Fibroblast of lung (primary cell): Measurements from ENCODE around the gene LOXL4. TPM values are rescaled to one million over a fixed set of nuclear protein-coding genes. Genes with fewer than 3 reads are reported as not detected.
A peak's percentile ranks its signal among the peaks of the same experiment; 100 is the strongest.

Experiments used
- DNase-seq, 2 donors: peaks; one replicate each; pipeline versions ENCODE4 v3.0.0 to v3.0.0-alpha.2; 2010; ENCODE audit warnings: low read depth in 2 of 2
- H2AFZ ChIP-seq: 2 replicates; pipeline ENCODE4 v1.5.1; 2012; ENCODE audit warnings: low read length, control low read depth, inconsistent platforms
- H3K27ac ChIP-seq: 2 replicates; pipeline ENCODE4 v1.5.1; 2011; ENCODE audit warnings: low read length, control low read depth; ENCODE audit not compliant: insufficient read depth
- H3K27me3 ChIP-seq: 2 replicates; pipeline ENCODE4 v1.5.1; 2011; ENCODE audit warnings: mild to moderate bottlenecking, low read length; ENCODE audit not compliant: control insufficient read depth, insufficient read depth
- H3K36me3 ChIP-seq: 2 replicates; pipeline ENCODE4 v1.5.1; 2011; ENCODE audit warnings: low read length; ENCODE audit not compliant: control insufficient read depth, insufficient read depth
- H3K4me1 ChIP-seq: 2 replicates; pipeline ENCODE4 v1.5.1; 2011; ENCODE audit warnings: low read length; ENCODE audit not compliant: control insufficient read depth, insufficient read depth; ENCODE audit errors: extremely low read depth
- H3K4me2 ChIP-seq: 2 replicates; pipeline ENCODE4 v1.5.1; 2011; ENCODE audit warnings: low read length, control low read depth; ENCODE audit not compliant: insufficient read depth; ENCODE audit errors: extremely low read depth
- H3K4me3 ChIP-seq, 4 experiments: fragments of 200-600 bp in 1 of 4; sonication (generic) in 1 of 4; replicated peaks in 1 of 4; 2 replicates each; pipeline ENCODE4 v1.5.1; 2011 to 2016; ENCODE audit warnings: low read length in 4 of 4, low read depth in 3 of 4, mild to moderate bottlenecking in 3 of 4, control low read depth in 2 of 4, inconsistent platforms in 1 of 4, mixed read lengths in 1 of 4; ENCODE audit not compliant: insufficient read depth in 1 of 4; ENCODE audit errors: control extremely low read depth in 1 of 4
- H3K79me2 ChIP-seq: 2 replicates; pipeline ENCODE4 v1.5.1; 2012; ENCODE audit warnings: mild to moderate bottlenecking, low read length, inconsistent platforms; ENCODE audit not compliant: control insufficient read depth, insufficient read depth
- H3K9ac ChIP-seq: 2 replicates; pipeline ENCODE4 v1.5.1; 2011; ENCODE audit warnings: mild to moderate bottlenecking, low read length, control low read depth; ENCODE audit not compliant: insufficient read depth
- H3K9me3 ChIP-seq: 2 replicates; pipeline ENCODE4 v1.5.1; 2012; ENCODE audit warnings: low read depth, low read length; ENCODE audit not compliant: control insufficient read depth, insufficient read depth
- H4K20me1 ChIP-seq: 2 replicates; pipeline ENCODE4 v1.5.1; 2011; ENCODE audit warnings: low read length; ENCODE audit not compliant: control insufficient read depth, insufficient read depth; ENCODE audit errors: extremely low read depth
- EZH2 ChIP-seq: IDR thresholded peaks from 2 replicates; pipeline ENCODE4 v1.5.1; 2012; ENCODE audit warnings: low read length, control low read depth, mild to moderate bottlenecking; ENCODE audit errors: missing control alignments
- polyA plus RNA-seq, 2 donors: library from polyadenylated mRNA; depleted of rRNA in 1 of 2; stranded (reverse) in 1 of 2; unstranded in 1 of 2; fragments of >200 nt; gene quantifications; 2 replicates each; pipeline ENCODE4 v1.2.1, GENCODE V29; 2011 to 2012; ENCODE audit warnings: missing spikeins in 1 of 2
- total RNA-seq: library from RNA; depleted of rRNA; stranded (reverse); fragments of >200 nt; gene quantifications from 2 replicates; pipeline ENCODE4 v1.2.1, GENCODE V29; 2014
- TF ChIP-seq, protein P1 (sequence below), 2 donors: IDR thresholded peaks in 1 of 2; conservative IDR thresholded peaks in 1 of 2; 1 replicate in 1 of 2; 2 replicates in 1 of 2; pipeline ENCODE4 v1.5.1; 2011 to 2012; ENCODE audit warnings: low read length in 2 of 2, control low read depth in 1 of 2, inconsistent platforms in 1 of 2, low read depth in 1 of 2, mild to moderate bottlenecking in 1 of 2

LOXL4 gene
- total and polyA plus RNA-seq, 2 donors (not counting 1 experiment from before 2014, with no cell fraction given): 73.0 to 75.1 TPM

DNA sequence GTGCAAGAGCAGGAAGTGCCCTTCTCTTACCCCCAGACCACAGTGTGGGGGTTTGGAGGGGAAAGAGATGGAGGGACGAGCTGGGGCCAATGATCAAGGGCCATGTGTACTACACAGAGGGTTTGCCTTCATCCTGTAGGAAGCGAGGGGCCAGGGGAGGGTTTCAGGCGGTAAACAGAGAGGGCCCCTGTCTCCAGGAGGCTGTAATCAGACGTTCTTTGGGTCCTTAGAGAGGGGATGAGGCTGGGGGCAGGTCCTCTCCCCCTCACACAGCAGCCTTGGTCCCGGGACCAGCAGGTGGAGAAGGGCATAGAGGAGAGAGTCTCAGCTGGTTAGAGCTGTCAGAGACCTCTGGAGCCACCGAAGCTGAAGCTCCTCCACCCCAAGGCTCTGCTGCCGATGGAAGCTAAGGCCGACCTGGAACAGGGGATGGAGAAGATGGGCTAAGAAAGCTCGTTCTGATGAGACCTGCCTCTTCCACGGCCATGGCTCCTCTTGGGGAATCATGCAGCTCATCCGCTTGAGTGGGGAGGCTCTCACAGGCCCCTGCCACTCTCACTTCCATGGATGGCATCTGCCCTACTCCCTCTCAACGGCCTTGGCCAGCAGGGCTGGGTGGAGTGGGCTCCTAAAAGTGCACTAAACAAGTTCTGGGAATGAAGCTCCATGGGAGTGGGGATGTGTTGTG lies 3.5 kb downstream of the LOXL4 start:
- Histone ChIP-seq H3K9me3 (no peaks in the 10 kb centered on the region), H3K27me3 (no peaks in the 10 kb centered on the region), H4K20me1 (no peaks in the 10 kb centered on the region), H3K4me1 (peaks cover 17% of the 10 kb centered on the region), H3K4me2 (no peak overlapping the region), H3K79me2 (no peaks in the 10 kb centered on the region), H2AFZ (no peak overlapping the region), H3K27ac (no peak overlapping the region), H3K4me3 (no peak overlapping the region), H3K36me3 (peaks cover 6% of the 10 kb centered on the region), H3K9ac (no peak overlapping the region)
- TF ChIP-seq, protein P1, sequence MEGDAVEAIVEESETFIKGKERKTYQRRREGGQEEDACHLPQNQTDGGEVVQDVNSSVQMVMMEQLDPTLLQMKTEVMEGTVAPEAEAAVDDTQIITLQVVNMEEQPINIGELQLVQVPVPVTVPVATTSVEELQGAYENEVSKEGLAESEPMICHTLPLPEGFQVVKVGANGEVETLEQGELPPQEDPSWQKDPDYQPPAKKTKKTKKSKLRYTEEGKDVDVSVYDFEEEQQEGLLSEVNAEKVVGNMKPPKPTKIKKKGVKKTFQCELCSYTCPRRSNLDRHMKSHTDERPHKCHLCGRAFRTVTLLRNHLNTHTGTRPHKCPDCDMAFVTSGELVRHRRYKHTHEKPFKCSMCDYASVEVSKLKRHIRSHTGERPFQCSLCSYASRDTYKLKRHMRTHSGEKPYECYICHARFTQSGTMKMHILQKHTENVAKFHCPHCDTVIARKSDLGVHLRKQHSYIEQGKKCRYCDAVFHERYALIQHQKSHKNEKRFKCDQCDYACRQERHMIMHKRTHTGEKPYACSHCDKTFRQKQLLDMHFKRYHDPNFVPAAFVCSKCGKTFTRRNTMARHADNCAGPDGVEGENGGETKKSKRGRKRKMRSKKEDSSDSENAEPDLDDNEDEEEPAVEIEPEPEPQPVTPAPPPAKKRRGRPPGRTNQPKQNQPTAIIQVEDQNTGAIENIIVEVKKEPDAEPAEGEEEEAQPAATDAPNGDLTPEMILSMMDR (conservative IDR thresholded peaks at IDR 0.05 in 1 of 2, IDR thresholded peaks at IDR 0.05 in 1 of 2; ENCODE audit: low read depth in 1 of 2, low read length in 2 of 2): no peak
- TF ChIP-seq EZH2: no peak
- no peak for DNase-seq

DNA sequence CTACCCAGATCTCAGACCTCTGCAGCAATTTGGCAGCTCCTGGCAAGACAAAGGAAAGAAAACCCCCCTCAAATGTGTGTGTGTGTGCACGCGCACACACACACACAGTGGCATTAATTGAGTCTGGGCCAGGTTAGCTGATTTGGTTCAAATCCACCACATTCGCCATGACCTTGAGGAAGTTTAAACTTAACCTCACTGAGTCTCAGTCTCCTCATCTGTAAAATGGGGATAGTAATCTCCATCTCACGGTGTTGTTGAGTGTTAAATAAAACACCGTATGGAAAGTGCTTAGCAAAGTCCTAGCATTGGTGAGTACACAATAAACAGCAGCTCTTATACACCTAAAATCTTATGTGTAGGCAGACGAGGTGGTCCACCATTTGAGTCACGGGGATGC lies 4.9 kb downstream of the LOXL4 start:
- Histone ChIP-seq H2AFZ (no peak overlapping the region), H3K79me2 (no peaks in the 10 kb centered on the region), H3K27ac (no peak overlapping the region), H3K4me1 (peaks cover 7% of the 10 kb centered on the region), H3K27me3 (no peaks in the 10 kb centered on the region), H3K9ac (no peak overlapping the region), H4K20me1 (no peaks in the 10 kb centered on the region), H3K9me3 (no peaks in the 10 kb centered on the region), H3K4me2 (no peak overlapping the region), H3K4me3 (no peak overlapping the region), H3K36me3 (peaks cover 6% of the 10 kb centered on the region)
- no peak for DNase-seq
- TF ChIP-seq EZH2: no peak

DNA sequence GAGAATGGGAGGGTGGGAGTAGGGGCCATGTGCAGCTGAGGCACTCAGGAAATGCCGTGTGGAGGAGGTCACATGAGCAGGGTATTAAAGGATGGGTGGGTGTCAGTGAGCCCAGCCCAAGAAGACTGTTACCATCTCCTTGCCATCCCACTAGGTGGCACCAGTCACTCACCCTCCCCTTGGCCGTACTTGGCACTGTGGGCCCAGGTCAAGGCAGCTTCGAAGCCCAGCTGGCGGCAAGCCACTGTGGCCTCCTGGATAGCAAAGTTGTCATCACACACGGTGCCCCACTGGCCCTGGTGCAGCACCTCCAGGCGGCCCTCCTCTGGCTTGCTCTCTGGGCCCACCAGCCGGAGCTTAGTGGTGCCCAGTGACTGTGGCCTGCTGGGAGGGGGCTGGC lies 5.4 kb downstream of the LOXL4 start:
- Histone ChIP-seq H2AFZ (no peak overlapping the region), H4K20me1 (no peaks in the 10 kb centered on the region), H3K79me2 (no peaks in the 10 kb centered on the region), H3K9ac (no peak overlapping the region), H3K4me1 (peaks cover 7% of the 10 kb centered on the region), H3K36me3 (peaks cover 6% of the 10 kb centered on the region), H3K27ac (no peak overlapping the region), H3K9me3 (no peaks in the 10 kb centered on the region), H3K4me3 (no peak overlapping the region), H3K4me2 (no peak overlapping the region), H3K27me3 (no peaks in the 10 kb centered on the region)
- DNase-seq: peak; percentile 23 to 35
- TF ChIP-seq EZH2: no peak
- TF ChIP-seq, protein P1 (conservative IDR thresholded peaks at IDR 0.05 in 1 of 2, IDR thresholded peaks at IDR 0.05 in 1 of 2; ENCODE audit: low read depth in 1 of 2, low read length in 2 of 2): peak; percentile 33 to 46
